Measurements from ENCODE around the gene DDX24.

- no peak for TF ChIP-seq CTCF (conservative IDR thresholded peaks at IDR 0.05)
- no peak for TF ChIP-seq EZH2 (IDR thresholded peaks at IDR 0.05; ENCODE audit: low read depth)
These were observed 22.6 kb upstream of the DDX24 start for GRCh38 chr14:94103554-94104150.
